Tibial nerve (tissue), 4 donors: ENCODE data around the gene PALB2. TPM values are rescaled to one million over a fixed set of nuclear protein-coding genes. Genes with fewer than 3 reads are reported as not detected.

ENCODE experiments used
- DNase-seq, 2 donors: peaks; one replicate each; pipeline ENCODE4 v3.0.0-alpha.2; 2019; ENCODE audit warnings: low spot score in 2 of 2
- H3K27ac ChIP-seq, 4 donors: fragments of 200-600 bp; sonication (generic) in 3 of 4; one replicate each; pipeline ENCODE4 v1.5.1; 2017 to 2019; ENCODE audit warnings: mild to moderate bottlenecking in 1 of 4
- H3K27me3 ChIP-seq, 2 donors: fragments of 200-600 bp; sonication (generic) in 1 of 2; one replicate each; pipeline versions ENCODE4 v1.5.1 to v1.6.0; 2017 to 2019
- H3K36me3 ChIP-seq, 3 donors: fragments of 200-600 bp; sonication (generic); one replicate each; pipeline ENCODE4 v1.5.1; 2018 to 2019
- H3K4me1 ChIP-seq, 4 donors: fragments of 200-600 bp; sonication (generic) in 3 of 4; one replicate each; pipeline ENCODE4 v1.5.1; 2017 to 2019
- H3K4me3 ChIP-seq, 4 donors: fragments of 200-600 bp; sonication (generic) in 3 of 4; one replicate each; pipeline ENCODE4 v1.5.1; 2017 to 2019; ENCODE audit warnings: mild to moderate bottlenecking in 1 of 4, moderate library complexity in 1 of 4
- H3K9me3 ChIP-seq, 4 donors: fragments of 200-600 bp; sonication (generic) in 3 of 4; one replicate each; pipeline ENCODE4 v1.5.1; 2017 to 2019
- EP300 ChIP-seq, 2 donors: sonication (generic); formaldehyde crosslinking; IDR thresholded peaks; one replicate each; pipeline ENCODE4 v1.6.1; 2017; ENCODE audit warnings: antibody characterized with exemption in 2 of 2, mild to moderate bottlenecking in 1 of 2
- POLR2A ChIP-seq, 2 donors: fragments of 450-650 bp; IDR thresholded peaks; one replicate each; pipeline ENCODE4 v1.6.1; 2017; ENCODE audit warnings: antibody characterized with exemption in 2 of 2, mild to moderate bottlenecking in 2 of 2, moderate library complexity in 2 of 2
- WGBS, 2 donors: methylation state at CpG; one replicate each; pipeline ENCODE4 v1.1.5; 2018; 5-methylcytosine and 5-hydroxymethylcytosine counted together
- total RNA-seq, 4 donors: library from RNA; depleted of rRNA; stranded (reverse); fragments of >200 nt; gene quantifications; one replicate each; pipeline ENCODE4 v1.1.0, GENCODE V29; 2016
- TF ChIP-seq, protein P1 (sequence below), 5 experiments: fragments of 200-600 bp in 3 of 5; fragments of 450-650 bp in 2 of 5; sonication (generic) in 3 of 5; IDR thresholded peaks; one replicate each; pipeline ENCODE4 v1.5.1; 2016 to 2019; ENCODE audit warnings: antibody characterized with exemption in 5 of 5, mild to moderate bottlenecking in 3 of 5, moderate library complexity in 2 of 5

The PALB2 gene
- total RNA-seq = 10 to 100 TPM in 3 of 4 donors, 1 to 10 TPM in 1; 9.6 to 19.0 (median 10.7) TPM

DNA sequence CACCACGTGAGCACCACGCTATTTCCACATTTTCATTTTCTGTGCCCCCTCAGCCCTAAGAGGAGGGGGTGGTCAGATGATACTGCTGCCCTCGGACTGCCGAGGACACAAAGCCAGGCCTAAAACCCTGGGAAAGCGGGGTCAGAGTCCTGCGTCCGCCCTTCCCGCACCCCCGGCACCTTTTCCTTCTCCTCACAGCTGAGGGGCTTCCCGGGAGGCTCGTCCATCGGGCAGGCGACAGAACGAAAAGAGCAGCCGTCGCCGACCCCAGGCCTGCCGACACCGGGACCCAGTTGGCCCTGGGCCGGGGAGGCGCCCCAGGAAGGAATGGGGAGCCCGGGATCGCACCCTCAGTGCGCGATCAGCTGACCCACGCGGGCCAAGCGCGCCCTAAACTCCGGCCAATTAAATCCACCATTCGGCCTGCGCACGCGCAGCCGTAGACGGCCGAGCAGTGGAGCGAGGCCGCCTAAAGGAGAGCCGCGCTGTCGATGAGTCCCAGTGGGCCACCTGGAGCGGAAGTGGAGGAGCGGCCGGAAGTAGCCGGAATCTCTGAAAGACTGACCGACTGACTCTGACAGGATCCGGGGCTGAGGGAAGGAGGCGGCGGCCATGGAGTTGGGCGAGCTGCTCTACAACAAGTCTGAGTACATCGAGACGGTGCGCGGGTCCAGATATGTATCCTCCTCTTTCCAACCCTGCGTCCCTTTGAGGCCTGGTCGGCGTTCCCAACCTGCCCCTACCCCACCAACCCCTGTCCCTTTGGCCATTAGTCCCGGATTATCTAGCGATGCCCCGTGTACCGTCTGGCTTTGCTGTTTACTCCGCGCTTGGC lies at the start of gene PALB2, which contains the start of gene DCTN5:
Gene PALB2, minus strand, starts transcription at position 380 of the 835 bp plus-strand sequence. Its CDS starts 153 bp downstream, at position 227.
Gene DCTN5, plus strand, starts transcription at position 536 of the 835 bp plus-strand sequence. Its CDS starts 77 bp downstream, at position 613.
- Histone ChIP-seq H3K27ac (peak within 1 kb of the TSS; percentile 58 to 88 (median 84)), H3K4me1 (peaks cover 0 to 33% (median 20%) of the 10 kb centered on the region in 4 donors), H3K9me3 (no peaks in the 10 kb centered on the region), H3K36me3 (peaks cover 0 to 39% (median 4%) of the 10 kb centered on the region in 3 donors), H3K27me3 (no peaks in the 10 kb centered on the region), H3K4me3 (peak within 1 kb of the TSS; percentile 86 to 99 (median 92))
- 1 to 2% methylated on average over 31 to 57 of the region's 64 CpGs for WGBS, 2 donors
- peak; percentile 83 to 88 for DNase-seq
- TF ChIP-seq POLR2A (IDR thresholded peaks at IDR 0.05) = peak in 1 of 2 donors; percentile 43
- TF ChIP-seq, protein P1, sequence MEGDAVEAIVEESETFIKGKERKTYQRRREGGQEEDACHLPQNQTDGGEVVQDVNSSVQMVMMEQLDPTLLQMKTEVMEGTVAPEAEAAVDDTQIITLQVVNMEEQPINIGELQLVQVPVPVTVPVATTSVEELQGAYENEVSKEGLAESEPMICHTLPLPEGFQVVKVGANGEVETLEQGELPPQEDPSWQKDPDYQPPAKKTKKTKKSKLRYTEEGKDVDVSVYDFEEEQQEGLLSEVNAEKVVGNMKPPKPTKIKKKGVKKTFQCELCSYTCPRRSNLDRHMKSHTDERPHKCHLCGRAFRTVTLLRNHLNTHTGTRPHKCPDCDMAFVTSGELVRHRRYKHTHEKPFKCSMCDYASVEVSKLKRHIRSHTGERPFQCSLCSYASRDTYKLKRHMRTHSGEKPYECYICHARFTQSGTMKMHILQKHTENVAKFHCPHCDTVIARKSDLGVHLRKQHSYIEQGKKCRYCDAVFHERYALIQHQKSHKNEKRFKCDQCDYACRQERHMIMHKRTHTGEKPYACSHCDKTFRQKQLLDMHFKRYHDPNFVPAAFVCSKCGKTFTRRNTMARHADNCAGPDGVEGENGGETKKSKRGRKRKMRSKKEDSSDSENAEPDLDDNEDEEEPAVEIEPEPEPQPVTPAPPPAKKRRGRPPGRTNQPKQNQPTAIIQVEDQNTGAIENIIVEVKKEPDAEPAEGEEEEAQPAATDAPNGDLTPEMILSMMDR (IDR thresholded peaks at IDR 0.05) = peak in 1 of 5 experiments; percentile 48
- TF ChIP-seq EP300 (IDR thresholded peaks at IDR 0.05) = peak; percentile 53 to 90

DNA sequence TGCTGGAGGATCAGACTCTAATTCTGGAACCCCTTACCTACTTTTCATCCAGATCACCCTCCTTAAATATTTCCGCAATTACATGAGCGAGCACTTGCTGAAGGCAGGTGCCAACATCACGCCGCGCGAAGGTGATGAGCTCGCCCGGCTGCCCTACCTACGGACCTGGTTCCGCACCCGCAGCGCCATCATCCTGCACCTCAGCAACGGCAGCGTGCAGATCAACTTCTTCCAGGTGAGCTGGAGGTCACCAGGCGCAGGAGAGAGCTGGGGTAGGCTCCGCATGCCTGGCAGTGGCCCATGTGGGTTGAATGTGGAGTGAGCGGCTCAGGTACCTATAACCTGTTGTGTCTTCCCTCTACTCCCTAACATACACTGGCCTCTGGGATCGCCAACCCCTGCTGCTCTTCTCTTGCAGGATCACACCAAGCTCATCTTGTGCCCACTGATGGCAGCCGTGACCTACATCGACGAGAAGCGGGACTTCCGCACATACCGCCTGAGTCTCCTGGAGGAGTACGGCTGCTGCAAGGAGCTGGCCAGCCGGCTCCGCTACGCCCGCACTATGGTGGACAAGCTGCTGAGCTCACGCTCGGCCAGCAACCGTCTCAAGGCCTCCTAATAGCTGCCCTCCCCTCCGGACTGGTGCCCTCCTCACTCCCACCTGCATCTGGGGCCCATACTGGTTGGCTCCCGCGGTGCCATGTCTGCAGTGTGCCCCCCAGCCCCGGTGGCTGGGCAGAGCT lies 48.5 kb upstream of the PALB2 start:
- no peaks in the 10 kb centered on the region for H3K27me3 ChIP-seq
- WGBS, 2 donors = 96% methylated on average over 35 to 36 of the region's 36 CpGs
- peaks cover 0 to 68% (median 17%) of the 10 kb centered on the region in 3 donors for H3K36me3 ChIP-seq
- no peaks in the 10 kb centered on the region for H3K9me3 ChIP-seq
- no peak for TF ChIP-seq POLR2A (IDR thresholded peaks at IDR 0.05)
- TF ChIP-seq, protein P1 (IDR thresholded peaks at IDR 0.05) = no peak
- no peak for TF ChIP-seq EP300 (IDR thresholded peaks at IDR 0.05)
- H3K27ac ChIP-seq = no peak overlapping the region
- no peak overlapping the region for H3K4me3 ChIP-seq
- H3K4me1 ChIP-seq = peaks cover 0 to 3% (median 0%) of the 10 kb centered on the region in 4 donors
- DNase-seq = no peak

DNA sequence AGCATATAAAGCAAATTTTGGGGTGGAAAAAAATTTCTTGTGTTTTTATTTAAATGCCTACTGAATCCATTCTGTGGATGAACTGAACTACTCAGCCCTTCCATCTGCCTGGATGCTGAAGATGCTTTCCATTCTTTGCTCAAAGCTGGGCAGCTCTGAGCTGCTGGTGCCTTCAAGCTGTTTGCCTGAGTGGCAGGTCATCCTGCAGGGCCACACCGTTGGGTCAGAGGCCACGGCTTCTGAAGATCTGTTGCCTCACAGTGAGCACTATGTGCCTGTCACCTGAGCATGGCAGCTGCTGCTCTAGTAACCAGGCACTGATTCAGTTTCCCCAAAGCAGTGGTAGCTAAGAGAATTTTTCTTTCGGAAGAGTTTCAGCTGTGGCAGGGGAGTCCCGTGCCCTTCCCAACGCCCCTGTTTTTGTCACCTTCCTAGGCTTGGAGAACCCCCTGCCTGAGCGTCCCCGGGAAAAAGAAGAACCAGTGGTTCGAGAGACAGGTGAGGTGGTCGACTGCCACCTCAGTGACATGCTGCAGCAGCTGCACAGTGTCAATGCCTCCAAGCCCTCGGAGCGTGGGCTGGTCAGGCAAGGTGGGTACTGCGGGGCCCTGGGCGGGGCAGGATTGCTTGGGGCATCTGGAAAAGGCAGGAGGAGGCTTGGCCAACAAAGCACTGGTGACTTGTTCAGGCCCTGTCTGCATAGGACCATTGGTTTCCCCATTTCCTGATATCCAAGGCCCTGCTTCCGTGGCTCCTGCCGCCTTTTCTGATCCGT lies 46.1 kb upstream of the PALB2 start:
- Histone ChIP-seq H3K27me3 (no peaks in the 10 kb centered on the region), H3K36me3 (peaks cover 0 to 85% (median 17%) of the 10 kb centered on the region in 3 donors), H3K4me3 (no peak overlapping the region), H3K27ac (no peak overlapping the region), H3K9me3 (no peaks in the 10 kb centered on the region), H3K4me1 (no peaks in the 10 kb centered on the region)
- TF ChIP-seq EP300 (IDR thresholded peaks at IDR 0.05) (no peak), POLR2A (IDR thresholded peaks at IDR 0.05) (no peak)
- TF ChIP-seq, protein P1 (IDR thresholded peaks at IDR 0.05) = no peak
- DNase-seq = no peak
- 93 to 96% methylated on average over 16 of the region's 16 CpGs for WGBS, 2 donors

DNA sequence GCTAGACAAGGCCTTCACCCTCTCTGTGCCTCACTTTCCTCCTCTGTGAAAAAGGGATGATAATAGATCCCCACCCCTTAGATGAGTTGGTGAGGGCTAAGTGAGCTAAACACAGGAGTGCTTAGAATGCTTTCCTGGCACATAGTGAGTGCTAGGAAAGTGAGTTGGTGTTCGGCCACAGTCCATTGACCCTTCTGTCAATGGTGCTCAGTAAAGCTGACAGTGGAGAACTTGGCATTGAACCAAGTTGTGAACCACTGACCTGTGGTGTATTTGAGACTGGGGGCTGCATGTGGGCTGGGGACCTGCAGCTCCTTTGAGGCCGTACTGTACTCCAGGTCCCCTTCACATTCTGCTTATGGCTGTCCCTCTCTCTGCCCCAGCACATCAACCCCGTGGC lies 42.4 kb upstream of the PALB2 start:
- H3K9me3 ChIP-seq = no peaks in the 10 kb centered on the region
- peaks cover 0 to 11% (median 9%) of the 10 kb centered on the region in 4 donors for H3K4me1 ChIP-seq
- H3K36me3 ChIP-seq = peaks cover 0 to 68% (median 0%) of the 10 kb centered on the region in 3 donors
- WGBS, 2 donors = 87 to 92% methylated on average over 3 of the region's 3 CpGs
- H3K4me3 ChIP-seq = no peak overlapping the region
- DNase-seq = no peak
- no peaks in the 10 kb centered on the region for H3K27me3 ChIP-seq
- TF ChIP-seq EP300 (IDR thresholded peaks at IDR 0.05) (no peak), POLR2A (IDR thresholded peaks at IDR 0.05) (no peak)
- TF ChIP-seq, protein P1 (IDR thresholded peaks at IDR 0.05) = no peak
- H3K27ac ChIP-seq = no peak overlapping the region
